ENCODE measurements around the gene SEMA3E. TPM values are rescaled to one million over a fixed set of nuclear protein-coding genes. Genes with fewer than 3 reads are reported as not detected.

SEMA3E gene
- polyA plus RNA-seq, 3 donors = 0.10 to 0.31 (median 0.22) TPM

DNA sequence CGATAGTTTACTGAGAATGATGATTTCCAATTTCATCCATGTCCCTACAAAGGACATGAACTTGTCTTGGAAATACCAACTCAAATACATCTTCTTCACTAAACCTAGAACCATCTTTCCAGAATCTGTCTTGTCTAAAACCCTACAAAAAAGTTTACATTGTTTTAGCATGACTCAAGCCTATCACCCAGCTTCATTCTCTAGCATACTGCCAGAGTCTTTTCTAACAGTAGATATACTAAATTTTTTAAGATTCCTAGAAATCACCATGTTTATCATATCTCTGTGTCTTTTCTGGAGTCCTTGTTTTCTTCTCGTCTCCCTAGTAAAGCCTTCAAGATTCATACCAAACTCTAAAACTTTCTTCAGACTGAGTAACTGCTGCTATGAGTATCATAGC is 129.7 kb downstream of the SEMA3E start:
- 77 to 93% (median 89%) methylated on average over 2 of the region's 2 CpGs for WGBS, 3 donors
- no peak overlapping the region for H3K27ac ChIP-seq (ENCODE audit: low read depth, low read length)

DNA sequence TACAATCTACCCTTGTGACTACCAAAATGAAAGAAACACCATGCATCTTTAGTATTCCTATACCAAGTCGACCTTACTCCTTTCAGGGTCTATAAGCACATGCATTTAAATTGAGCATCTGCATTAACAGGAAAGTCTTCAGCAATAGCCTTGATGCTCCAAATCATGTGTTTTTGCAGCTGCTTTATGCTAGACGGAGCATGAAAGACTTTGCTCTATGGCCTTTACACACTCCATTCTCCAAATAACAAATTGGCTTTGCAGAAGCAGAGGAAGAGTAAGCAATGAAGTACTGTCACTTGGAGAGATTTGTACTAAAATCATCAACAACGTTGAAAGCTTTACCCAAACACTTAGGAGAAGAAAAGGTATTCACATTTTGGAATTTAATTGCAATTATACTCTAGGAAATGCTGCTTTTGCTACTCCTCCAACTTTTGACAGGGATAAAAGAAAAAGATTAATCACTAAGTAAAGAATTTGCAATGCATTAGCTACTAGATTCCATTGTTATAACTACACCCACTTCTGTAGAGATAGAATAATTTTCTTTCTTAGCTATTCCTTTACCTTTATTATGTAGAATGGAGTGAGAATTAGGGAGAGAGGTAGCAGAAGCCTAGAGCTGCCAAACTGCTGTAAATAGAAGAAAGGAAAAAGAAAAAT is 131.8 kb downstream of the SEMA3E start:
- no peak overlapping the region for H3K27ac ChIP-seq (ENCODE audit: low read depth, low read length)
- 50 to 63% (median 60%) methylated on average over 3 of the region's 3 CpGs for WGBS, 3 donors

- H3K27ac ChIP-seq (ENCODE audit: low read depth, low read length) = no peak overlapping the region
- WGBS, 3 donors = 15 to 33% (median 20%) methylated on average over 3 of the region's 3 CpGs
These were observed 134.0 kb downstream of the SEMA3E start for GRCh38 chr7:83514977-83515376.

- 71 to 85% (median 76%) methylated on average over 3 of the region's 3 CpGs for WGBS, 3 donors
- H3K27ac ChIP-seq (ENCODE audit: low read depth, low read length) = no peak overlapping the region
These were observed 139.5 kb downstream of the SEMA3E start for GRCh38 chr7:83509255-83510021.

DNA sequence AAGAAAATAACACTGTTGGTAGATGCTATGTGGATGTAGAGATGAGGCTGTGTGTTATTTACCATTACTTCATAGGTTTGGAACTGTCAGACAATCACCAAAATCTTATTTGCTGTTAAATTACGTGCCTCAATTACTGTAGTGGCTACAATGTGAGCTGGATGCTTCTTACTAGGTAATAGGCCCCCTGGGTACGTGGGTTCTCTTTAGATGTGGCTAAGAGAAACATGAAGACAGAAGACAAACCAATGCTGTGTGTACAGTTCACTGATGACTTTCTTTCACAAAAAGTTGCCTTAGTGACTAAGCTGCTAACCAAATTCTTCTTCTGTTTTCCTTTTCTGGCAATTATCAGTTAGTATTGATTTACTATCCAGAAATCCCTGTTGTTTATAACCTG is 144.6 kb downstream of the SEMA3E start:
- H3K27ac ChIP-seq (ENCODE audit: low read depth, low read length) = no peak overlapping the region
- 61 to 66% (median 64%) methylated on average over 2 of the region's 2 CpGs for WGBS, 3 donors

DNA sequence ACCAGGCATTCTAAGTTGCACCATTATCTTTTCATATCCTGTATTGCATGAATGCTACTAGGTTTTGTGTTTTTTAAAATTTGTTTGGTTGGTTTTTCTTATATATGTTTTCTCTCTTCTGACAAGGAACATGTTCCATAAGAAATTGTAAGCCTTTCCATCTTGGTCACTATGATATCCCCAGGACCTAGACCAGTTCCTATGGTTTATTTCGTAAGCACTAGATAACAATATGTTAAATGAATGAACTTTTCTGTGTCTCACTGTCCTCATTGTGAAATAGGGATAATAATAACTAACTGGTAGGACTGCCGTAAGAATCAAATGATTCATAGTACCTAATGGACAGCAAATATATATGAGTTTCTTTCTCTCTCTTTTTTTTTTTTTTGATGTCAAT is 146.3 kb downstream of the SEMA3E start:
- no peak overlapping the region for H3K27ac ChIP-seq (ENCODE audit: low read depth, low read length)
- 84 to 90% (median 87%) methylated on average over 2 of the region's 2 CpGs for WGBS, 3 donors

- whole genome bisulfite sequencing, 3 donors = 84 to 99% (median 88%) methylated on average over 2 of the region's 2 CpGs
- no peak overlapping the region for H3K27ac ChIP-seq (ENCODE audit: low read depth, low read length)
These were observed 154.3 kb downstream of the SEMA3E start for GRCh38 chr7:83494683-83495082.

DNA sequence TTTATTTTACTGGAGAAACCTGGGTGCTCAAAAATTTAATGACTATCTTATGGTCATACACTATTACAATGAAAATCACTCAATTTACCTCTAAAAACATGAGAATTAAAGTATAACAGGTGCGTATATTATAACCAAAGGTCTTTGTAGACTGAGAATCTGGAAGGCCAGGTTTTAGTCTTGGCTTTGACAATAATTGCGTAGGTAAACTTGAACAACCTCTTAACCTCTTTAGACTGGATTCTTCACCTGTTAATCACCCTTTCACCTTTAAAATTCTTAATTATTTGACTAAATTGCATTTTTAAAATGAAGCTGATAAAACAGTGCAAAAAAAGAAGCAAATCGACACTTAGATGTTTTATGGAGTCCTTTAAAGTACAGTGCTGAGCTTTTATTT is 156.1 kb downstream of the SEMA3E start:
- H3K27ac ChIP-seq (ENCODE audit: low read depth, low read length) = no peak overlapping the region
- 75 to 77% (median 77%) methylated on average over 3 of the region's 3 CpGs for WGBS, 3 donors

GRCh38 chr7:83487801-83488200 is 161.1 kb downstream of the SEMA3E start:
- H3K27ac ChIP-seq (ENCODE audit: low read depth, low read length) = no peak overlapping the region
- WGBS, 3 donors = 84 to 96% (median 92%) methylated on average over 2 of the region's 2 CpGs

GRCh38 chr7:83486957-83487356 is 162.0 kb downstream of the SEMA3E start:
- no peak overlapping the region for H3K27ac ChIP-seq (ENCODE audit: low read depth, low read length)
- 46 to 69% (median 61%) methylated on average over 2 of the region's 2 CpGs for WGBS, 3 donors

DNA sequence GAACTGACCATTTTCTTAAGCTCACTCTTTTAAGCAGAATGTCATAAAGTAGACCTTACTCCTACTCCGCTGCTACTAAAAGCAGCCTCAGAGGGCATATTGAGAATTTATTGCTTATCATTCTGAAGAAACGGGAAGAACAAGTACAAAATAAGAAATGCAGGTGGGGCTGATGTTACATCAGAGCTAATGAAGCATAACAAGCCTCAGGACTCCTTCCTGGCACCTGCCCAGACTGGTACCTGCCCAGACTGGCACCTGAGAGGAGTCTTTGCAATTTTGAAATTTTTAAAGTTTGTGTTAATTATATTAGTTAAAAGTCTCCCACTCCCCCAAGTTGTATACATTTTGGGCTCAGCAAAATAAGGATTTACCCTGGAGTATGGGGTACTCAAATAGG is 162.4 kb downstream of the SEMA3E start:
- H3K27ac ChIP-seq (ENCODE audit: low read depth, low read length) = no peak overlapping the region
- 68 to 81% (median 76%) methylated on average over 2 of the region's 2 CpGs for WGBS, 3 donors

GRCh38 chr7:83484826-83485225 is 164.1 kb downstream of the SEMA3E start:
- H3K27ac ChIP-seq (ENCODE audit: low read depth, low read length) = no peak overlapping the region

DNA sequence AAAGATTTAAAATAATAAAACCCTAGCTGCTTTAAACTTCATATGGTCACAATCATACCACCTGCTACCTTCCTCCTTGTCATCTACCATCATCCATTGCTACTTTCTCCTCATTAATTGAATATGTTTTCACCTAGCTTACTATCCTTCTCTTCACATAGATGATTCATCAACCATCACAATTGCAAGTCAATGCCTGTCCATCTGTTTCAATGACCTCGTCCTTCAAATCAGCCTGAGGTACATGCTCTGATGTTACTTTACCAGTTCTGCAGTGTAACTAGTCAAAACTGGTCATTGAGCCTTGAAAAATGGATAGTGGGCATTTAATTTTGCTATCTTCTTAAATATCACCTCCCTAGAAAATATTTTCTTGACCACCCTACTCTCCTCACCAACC is 164.7 kb downstream of the SEMA3E start:
- H3K27ac ChIP-seq (ENCODE audit: low read depth, low read length) = no peak overlapping the region
- WGBS, 3 donors = 72 to 87% (median 72%) methylated on average over 1 of the region's 1 CpG

More at GRCh38 chr7:83484826-83485225, 164.1 kb downstream of the SEMA3E start:
- WGBS, 3 donors = 71 to 85% (median 80%) methylated on average over 1 of the region's 1 CpG

GRCh38 chr7:83478616-83479015 is 170.3 kb downstream of the SEMA3E start:
- WGBS, 3 donors = 59 to 86% (median 67%) methylated on average over 1 of the region's 1 CpG
- no peak overlapping the region for H3K27ac ChIP-seq (ENCODE audit: low read depth, low read length)

DNA sequence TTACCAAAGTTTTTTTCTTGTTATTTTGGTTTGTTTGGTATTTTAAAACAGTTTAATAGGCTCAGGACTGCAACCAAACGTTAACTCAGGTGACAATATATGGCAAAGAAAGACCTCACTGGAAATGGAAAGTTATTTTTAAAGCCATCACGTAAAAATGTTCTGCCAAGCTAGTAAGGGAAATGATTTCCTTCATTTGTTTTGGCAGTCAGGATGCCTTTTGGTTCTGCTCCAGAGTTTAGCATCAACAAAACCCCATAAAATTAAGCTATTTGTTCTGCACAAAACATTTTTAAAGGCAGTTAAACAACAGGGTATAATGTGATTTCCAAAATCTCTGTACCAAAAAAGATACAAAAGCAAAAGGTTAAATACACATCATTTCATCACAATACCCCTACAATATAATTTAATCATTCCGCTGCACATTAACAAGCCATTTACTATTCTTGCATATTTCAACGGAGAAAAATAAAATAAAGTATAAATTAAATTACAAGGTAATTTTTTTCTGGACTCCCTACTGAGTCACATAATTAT is 172.4 kb downstream of the SEMA3E start:
- 50 to 60% (median 57%) methylated on average over 4 of the region's 4 CpGs for WGBS, 3 donors
- no peak overlapping the region for H3K27ac ChIP-seq (ENCODE audit: low read depth, low read length)

DNA sequence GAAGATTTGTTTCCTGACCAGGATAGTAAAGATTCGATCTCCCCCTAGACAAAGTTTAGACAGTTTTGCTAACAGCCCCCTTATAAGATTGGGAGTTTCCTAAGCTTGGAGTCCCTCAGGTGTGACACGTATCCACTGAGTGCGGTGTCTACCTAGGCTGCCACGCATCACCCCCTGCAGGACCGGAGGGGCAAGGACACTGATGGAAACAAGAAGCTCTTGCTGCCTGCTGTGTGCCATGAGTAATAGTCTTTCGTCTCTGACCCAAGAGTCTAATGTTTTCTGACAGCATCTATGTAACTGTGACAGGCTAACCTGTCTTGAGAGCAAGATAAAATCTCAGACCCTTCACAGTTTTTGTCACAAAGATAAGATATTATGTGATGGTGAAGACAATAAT is 173.5 kb downstream of the SEMA3E start:
- 58 to 77% (median 67%) methylated on average over 6 of the region's 6 CpGs for WGBS, 3 donors
- H3K27ac ChIP-seq (ENCODE audit: low read depth, low read length) = no peak overlapping the region

GRCh38 chr7:83472376-83472775 is 176.6 kb downstream of the SEMA3E start:
- WGBS, 3 donors = 79 to 91% (median 82%) methylated on average over 2 of the region's 2 CpGs
- H3K27ac ChIP-seq (ENCODE audit: low read depth, low read length) = no peak overlapping the region

GRCh38 chr7:83469491-83469890 is 179.4 kb downstream of the SEMA3E start:
- H3K27ac ChIP-seq (ENCODE audit: low read depth, low read length) = no peak overlapping the region
- 97 to 98% (median 98%) methylated on average over 3 of the region's 3 CpGs for WGBS, 3 donors

GRCh38 chr7:83469076-83469475 is 179.9 kb downstream of the SEMA3E start:
- H3K27ac ChIP-seq (ENCODE audit: low read depth, low read length) = no peak overlapping the region
- 64 to 76% (median 73%) methylated on average over 2 of the region's 2 CpGs for WGBS, 3 donors

Data from adipose tissue (tissue), 3 donors.